Fibroblast of lung (primary cell): Measurements from ENCODE around the gene CR1.

Experiments used
- CTCF ChIP-seq, 2 donors: IDR thresholded peaks in 1 of 2; conservative IDR thresholded peaks in 1 of 2; 1 replicate in 1 of 2; 2 replicates in 1 of 2; pipeline ENCODE4 v1.5.1; 2011 to 2012; ENCODE audit warnings: low read length in 2 of 2, control low read depth in 1 of 2, inconsistent platforms in 1 of 2, low read depth in 1 of 2, mild to moderate bottlenecking in 1 of 2
- EZH2 ChIP-seq: IDR thresholded peaks from 2 replicates; pipeline ENCODE4 v1.5.1; 2012; ENCODE audit warnings: low read length, control low read depth, mild to moderate bottlenecking; ENCODE audit errors: missing control alignments

DNA sequence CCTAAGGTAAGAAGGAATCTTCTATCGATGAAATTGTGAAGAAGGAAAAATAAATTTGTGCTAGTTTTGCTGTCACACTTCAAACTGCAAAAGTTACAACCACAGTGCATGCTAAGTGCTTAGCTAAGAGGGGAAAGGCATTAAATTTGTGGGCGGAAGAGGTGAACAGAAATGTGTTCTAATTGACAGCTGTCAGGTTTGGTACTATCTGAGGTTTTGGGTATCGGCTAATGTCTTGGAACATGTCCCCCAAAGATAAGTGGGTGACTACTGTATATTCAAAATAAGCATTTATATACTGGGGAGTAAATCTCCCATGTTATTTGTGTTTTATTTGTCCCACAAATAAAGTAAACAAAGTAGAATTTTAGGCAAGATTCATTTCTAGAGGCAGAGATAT is 8.0 kb downstream of the CR1 start:
- no peak for TF ChIP-seq CTCF (conservative IDR thresholded peaks at IDR 0.05 in 1 of 2, IDR thresholded peaks at IDR 0.05 in 1 of 2; ENCODE audit: low read depth in 1 of 2, low read length in 2 of 2)
- no peak for TF ChIP-seq EZH2
